PC-9 (cell line): ENCODE results near the gene LYST. TPM values are rescaled to one million over a fixed set of nuclear protein-coding genes. Genes with fewer than 3 reads are reported as not detected.

Source experiments
- BruUV-seq: library from RNA; stranded (reverse); fragments of 400-500 nt; replicated peaks from 2 replicates; lab custom pipeline; 2021; lab: Mats Ljungman, UMichigan
- CTCF ChIA-PET: fragments of 300-600 bp; sonication (Branson Sonifier 250); formaldehyde crosslinking; loops from one replicate; lab custom pipeline; 2022; ENCODE audit warnings: antibody characterized with exemption; lab: Charles Lee
- POLR2A ChIA-PET: fragments of 300-600 bp; sonication (Branson Sonifier 250); formaldehyde crosslinking; loops from one replicate; lab custom pipeline; 2022; ENCODE audit warnings: antibody characterized with exemption; ENCODE audit not compliant: unreplicated experiment; lab: Charles Lee
- DNase-seq, 2 experiments: peaks; one replicate each; pipeline versions ENCODE4 v3.0.0 to v3.0.0-alpha.2; 2015 to 2022; ENCODE audit warnings: mixed read lengths in 1 of 2
- H2AFZ ChIP-seq: fragments of 200-600 bp; sonication (generic); 2 replicates; pipeline ENCODE4 v1.8.1; 2017; ENCODE audit warnings: antibody characterized with exemption
- H3F3A ChIP-seq: fragments of 200-600 bp; sonication (generic); 2 replicates; pipeline ENCODE4 v1.8.1; 2017; ENCODE audit warnings: antibody characterized with exemption, mild to moderate bottlenecking, low read depth; ENCODE audit not compliant: insufficient read depth
- H3K27ac ChIP-seq: fragments of 200-600 bp; sonication (generic); 2 replicates; pipeline ENCODE4 v1.6.1; 2016; ENCODE audit warnings: mixed run types
- H3K27me3 ChIP-seq: fragments of 200-600 bp; sonication (generic); 2 replicates; pipeline ENCODE4 v1.6.1; 2016; ENCODE audit warnings: low read depth, mixed run types; ENCODE audit not compliant: insufficient read depth
- H3K36me3 ChIP-seq: fragments of 200-600 bp; sonication (generic); 2 replicates; pipeline ENCODE4 v1.6.1; 2016; ENCODE audit warnings: low read depth, mixed run types
- H3K4me1 ChIP-seq: fragments of 200-600 bp; sonication (generic); replicated peaks from 2 replicates; pipeline ENCODE4 v1.6.1; 2016; ENCODE audit warnings: mixed run types; ENCODE audit not compliant: insufficient read depth
- H3K4me2 ChIP-seq: fragments of 200-600 bp; sonication (generic); 2 replicates; pipeline ENCODE4 v1.6.1; 2017; ENCODE audit warnings: mixed run types
- H3K4me3 ChIP-seq: fragments of 200-600 bp; sonication (generic); 2 replicates; pipeline ENCODE4 v1.6.1; 2016; ENCODE audit warnings: mixed run types
- H3K79me2 ChIP-seq: fragments of 200-600 bp; sonication (generic); 2 replicates; pipeline ENCODE4 v1.6.1; 2017; ENCODE audit warnings: low read depth, mixed run types
- H3K9me2 ChIP-seq: fragments of 200-600 bp; sonication (generic); 2 replicates; pipeline ENCODE4 v1.8.1; 2017; ENCODE audit warnings: mild to moderate bottlenecking; ENCODE audit not compliant: insufficient read depth
- H3K9me3 ChIP-seq: fragments of 200-600 bp; sonication (generic); 2 replicates; pipeline ENCODE4 v1.8.1; 2016; ENCODE audit warnings: low read depth; ENCODE audit not compliant: insufficient read depth
- H4K20me1 ChIP-seq: fragments of 200-600 bp; sonication (generic); 2 replicates; pipeline ENCODE4 v1.8.1; 2017; ENCODE audit not compliant: insufficient read depth
- EZH2 ChIP-seq: fragments of 200-600 bp; sonication (generic); IDR thresholded peaks from 2 replicates; pipeline ENCODE4 v1.8.0; 2017; ENCODE audit warnings: antibody characterized with exemption, low read depth
- intact Hi-C: fragments of 100-400 bp; cut with micrococcal nuclease; formaldehyde crosslinking; loops from one replicate; pipeline ENCODE4 v1.10.0; 2022; ENCODE audit not compliant: unreplicated experiment
- total RNA-seq: library from RNA; stranded (reverse); gene quantifications from 2 replicates; pipeline ENCODE4 v1.2.3, GENCODE V29; 2021
- TF ChIP-seq, protein P1 (sequence below): fragments of 200-600 bp; sonication (generic); conservative IDR thresholded peaks from 2 replicates; pipeline ENCODE4 v1.6.1; 2017; ENCODE audit warnings: mixed run types, antibody characterized with exemption, mild to moderate bottlenecking, moderate library complexity

The LYST gene
- total RNA-seq, 1 experiment from 2014 or later = 14.1 TPM

DNA sequence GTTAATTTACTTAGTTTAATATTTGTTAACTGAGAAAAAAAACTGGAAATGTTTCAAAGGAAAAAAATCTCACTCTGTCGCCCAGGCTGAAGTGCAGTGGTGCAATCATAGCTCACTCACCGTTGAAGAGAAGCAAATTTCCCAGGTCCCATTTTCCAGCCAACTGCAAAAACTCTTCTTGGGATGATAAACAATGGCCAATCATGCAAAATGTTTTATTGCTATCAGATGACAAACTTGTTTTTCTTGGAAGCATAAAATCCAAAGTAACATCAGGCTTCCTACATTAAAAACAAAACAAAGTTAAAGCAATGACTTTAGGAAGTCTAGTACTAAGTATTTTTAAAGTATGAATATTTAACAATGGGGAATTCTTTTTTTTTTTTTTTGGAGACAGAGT lies 84.9 kb downstream of the LYST start:
- ChIA-PET CTCF (interaction anchor here (0.5 to 0.8 kb wide), 3 partner anchors 190 to 678 kb away, joined by 3 to 8 read pairs (median 3); no protein-coding TSS in a partner anchor), POLR2A (interaction anchor here (0.7 kb wide), 1 partner anchor 651 kb away, joined by 10 read pairs; no protein-coding TSS in a partner anchor)
- TF ChIP-seq, protein P1, sequence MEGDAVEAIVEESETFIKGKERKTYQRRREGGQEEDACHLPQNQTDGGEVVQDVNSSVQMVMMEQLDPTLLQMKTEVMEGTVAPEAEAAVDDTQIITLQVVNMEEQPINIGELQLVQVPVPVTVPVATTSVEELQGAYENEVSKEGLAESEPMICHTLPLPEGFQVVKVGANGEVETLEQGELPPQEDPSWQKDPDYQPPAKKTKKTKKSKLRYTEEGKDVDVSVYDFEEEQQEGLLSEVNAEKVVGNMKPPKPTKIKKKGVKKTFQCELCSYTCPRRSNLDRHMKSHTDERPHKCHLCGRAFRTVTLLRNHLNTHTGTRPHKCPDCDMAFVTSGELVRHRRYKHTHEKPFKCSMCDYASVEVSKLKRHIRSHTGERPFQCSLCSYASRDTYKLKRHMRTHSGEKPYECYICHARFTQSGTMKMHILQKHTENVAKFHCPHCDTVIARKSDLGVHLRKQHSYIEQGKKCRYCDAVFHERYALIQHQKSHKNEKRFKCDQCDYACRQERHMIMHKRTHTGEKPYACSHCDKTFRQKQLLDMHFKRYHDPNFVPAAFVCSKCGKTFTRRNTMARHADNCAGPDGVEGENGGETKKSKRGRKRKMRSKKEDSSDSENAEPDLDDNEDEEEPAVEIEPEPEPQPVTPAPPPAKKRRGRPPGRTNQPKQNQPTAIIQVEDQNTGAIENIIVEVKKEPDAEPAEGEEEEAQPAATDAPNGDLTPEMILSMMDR = no peak
- no peak for TF ChIP-seq EZH2
- Histone ChIP-seq H3K4me1 (0 out of 2 replicates have a peak, but pooled peaks cover 4% of the 10 kb centered on the region), H2AFZ (no peak overlapping the region), H3K9me2 (no peaks in the 10 kb centered on the region), H3K36me3 (no peaks in the 10 kb centered on the region), H4K20me1 (no peaks in the 10 kb centered on the region), H3K79me2 (no peaks in the 10 kb centered on the region), H3K9me3 (no peaks in the 10 kb centered on the region), H3K27me3 (no peaks in the 10 kb centered on the region), H3K4me3 (no peak overlapping the region), H3K4me2 (no peak overlapping the region), H3F3A (peaks cover 4% of the 10 kb centered on the region; the same call in 1 of the 2 replicates), H3K27ac (no peak overlapping the region)
- BruUV-seq = no TSS peak
- no peak for DNase-seq
- intact Hi-C loops = loop anchor here (2.0 to 10.0 kb wide), 5 partner anchors 133 to 690 kb away; partner anchors contain the start of gene B3GALNT2

DNA sequence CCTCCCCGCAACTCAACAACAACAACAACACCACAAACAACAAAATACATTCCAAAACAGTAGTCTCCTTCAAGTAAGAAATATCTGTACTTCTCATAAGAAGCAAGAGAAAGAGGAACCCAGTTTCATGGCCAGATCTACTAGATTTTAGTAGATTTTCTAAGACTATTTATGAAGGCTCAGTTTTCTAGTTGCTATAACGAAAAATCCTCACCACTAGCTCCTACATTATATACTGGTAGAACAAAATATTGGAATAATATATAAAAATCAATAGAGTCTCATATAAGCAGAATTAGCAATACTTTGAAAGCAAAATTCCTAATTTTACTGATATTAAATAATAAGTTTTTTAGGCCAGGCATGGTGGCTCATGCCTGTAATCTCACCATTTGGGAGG lies 86.9 kb downstream of the LYST start:
- POLR2A ChIA-PET = no interaction called here
- DNase-seq = no peak
- Histone ChIP-seq H3K9me2 (no peaks in the 10 kb centered on the region), H3K27ac (no peak overlapping the region), H3K9me3 (no peaks in the 10 kb centered on the region), H3K79me2 (no peaks in the 10 kb centered on the region), H3K36me3 (no peaks in the 10 kb centered on the region), H3F3A (peaks cover 4% of the 10 kb centered on the region; the same call in 1 of the 2 replicates), H3K27me3 (no peaks in the 10 kb centered on the region), H4K20me1 (no peaks in the 10 kb centered on the region), H2AFZ (no peak overlapping the region), H3K4me3 (no peak overlapping the region), H3K4me2 (no peak overlapping the region), H3K4me1 (0 out of 2 replicates have a peak, but pooled peaks cover 4% of the 10 kb centered on the region)
- CTCF ChIA-PET = no interaction called here
- intact Hi-C loops = loop anchor here (5.0 to 10.0 kb wide), 3 partner anchors 135 to 687 kb away; no protein-coding TSS in a partner anchor
- no peak for TF ChIP-seq EZH2
- TF ChIP-seq, protein P1 = no peak
- BruUV-seq = no TSS peak

DNA sequence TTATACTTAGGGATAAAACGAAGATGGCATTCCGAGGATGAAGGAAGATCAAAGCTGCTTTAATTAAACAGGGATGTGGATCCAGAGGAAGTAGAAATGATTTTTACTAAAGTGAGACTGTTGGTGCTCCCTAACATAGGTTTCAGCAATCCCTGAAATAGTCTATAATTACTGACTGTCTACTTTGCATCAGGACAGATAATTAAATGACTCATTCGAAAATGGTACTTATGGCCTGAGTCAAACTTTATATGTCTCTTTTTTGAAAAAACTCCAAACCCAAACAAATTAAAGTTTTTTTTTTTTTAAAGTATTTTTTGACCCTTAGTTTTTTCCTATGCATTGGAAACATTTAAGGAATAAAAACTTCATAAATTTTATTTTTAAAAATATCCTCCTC lies 90.3 kb downstream of the LYST start:
- Histone ChIP-seq H4K20me1 (no peaks in the 10 kb centered on the region), H3K4me2 (no peak overlapping the region), H3K4me3 (no peak overlapping the region), H3K27me3 (no peaks in the 10 kb centered on the region), H3K79me2 (no peaks in the 10 kb centered on the region), H3K9me2 (no peaks in the 10 kb centered on the region), H3K9me3 (no peaks in the 10 kb centered on the region), H3K36me3 (no peaks in the 10 kb centered on the region), H3K27ac (no peak overlapping the region), H3F3A (no peaks in the 10 kb centered on the region), H3K4me1 (no peaks in the 10 kb centered on the region), H2AFZ (no peak overlapping the region)
- BruUV-seq = no TSS peak
- CTCF ChIA-PET = no interaction called here
- DNase-seq = no peak
- intact Hi-C loops = no loop called here
- POLR2A ChIA-PET = no interaction called here
- TF ChIP-seq, protein P1 = no peak
- no peak for TF ChIP-seq EZH2
